Breast epithelium (tissue), 4 donors: ENCODE results near the gene RASA3. TPM values are rescaled to one million over a fixed set of nuclear protein-coding genes. Genes with fewer than 3 reads are reported as not detected.

ENCODE experiments used
- DNase-seq, 2 donors: peaks; one replicate each; pipeline ENCODE4 v3.0.0-alpha.2; 2019; ENCODE audit warnings: low spot score in 2 of 2
- H3K27ac ChIP-seq, 2 donors: fragments of 200-600 bp; sonication (generic) in 1 of 2; one replicate each; pipeline ENCODE4 v1.5.1; 2016 to 2019; ENCODE audit warnings: mild to moderate bottlenecking in 1 of 2
- H3K27me3 ChIP-seq, 2 donors: fragments of 200-600 bp; sonication (generic) in 1 of 2; one replicate each; pipeline versions ENCODE4 v1.5.1 to v1.6.0; 2017 to 2019; ENCODE audit warnings: control low read depth in 1 of 2, mild to moderate bottlenecking in 1 of 2
- H3K36me3 ChIP-seq: fragments of 200-600 bp; one replicate; pipeline ENCODE4 v1.5.1; 2019
- H3K4me1 ChIP-seq, 2 donors: fragments of 200-600 bp; sonication (generic); one replicate each; pipeline ENCODE4 v1.5.1; 2016 to 2019; ENCODE audit warnings: control low read depth in 1 of 2
- H3K4me3 ChIP-seq, 3 donors: fragments of 200-600 bp; sonication (generic); 1 replicate in 2 of 3; 2 replicates in 1 of 3; pipeline ENCODE4 v1.5.1; 2016 to 2019; ENCODE audit warnings: mild to moderate bottlenecking in 3 of 3, moderate library complexity in 2 of 3
- H3K9me3 ChIP-seq, 2 donors: fragments of 200-600 bp; sonication (generic) in 1 of 2; one replicate each; pipeline ENCODE4 v1.5.1; 2016 to 2019; ENCODE audit warnings: control low read depth in 1 of 2
- POLR2A ChIP-seq: fragments of 450-650 bp; IDR thresholded peaks from one replicate; pipeline ENCODE4 v1.6.1; 2016; ENCODE audit warnings: antibody characterized with exemption, mild to moderate bottlenecking, moderate library complexity
- POLR2AphosphoS5 ChIP-seq, 3 donors: sonication (generic); formaldehyde crosslinking; IDR thresholded peaks; one replicate each; pipeline ENCODE4 v1.6.1; 2017; ENCODE audit warnings: antibody characterized with exemption in 3 of 3
- intact Hi-C: fragments of 100-400 bp; cut with DNase I; formaldehyde crosslinking; loops from one replicate; pipeline ENCODE4 v1.15.1; 2023; ENCODE audit warnings: low total_unique reads
- total RNA-seq, 3 donors: library from RNA; depleted of rRNA; stranded (reverse); fragments of >200 nt; gene quantifications; one replicate each; pipeline ENCODE4 v1.1.0, GENCODE V29; 2016
- TF ChIP-seq, protein P1 (sequence below), 3 donors: fragments of 450-650 bp; IDR thresholded peaks; one replicate each; pipeline ENCODE4 v1.5.1; 2016 to 2017; ENCODE audit warnings: antibody characterized with exemption in 3 of 3, mild to moderate bottlenecking in 3 of 3, moderate library complexity in 3 of 3

The RASA3 gene
- total RNA-seq, 3 donors from 2014 or later, result 14.2 to 54.9 (median 31.5) TPM

DNA sequence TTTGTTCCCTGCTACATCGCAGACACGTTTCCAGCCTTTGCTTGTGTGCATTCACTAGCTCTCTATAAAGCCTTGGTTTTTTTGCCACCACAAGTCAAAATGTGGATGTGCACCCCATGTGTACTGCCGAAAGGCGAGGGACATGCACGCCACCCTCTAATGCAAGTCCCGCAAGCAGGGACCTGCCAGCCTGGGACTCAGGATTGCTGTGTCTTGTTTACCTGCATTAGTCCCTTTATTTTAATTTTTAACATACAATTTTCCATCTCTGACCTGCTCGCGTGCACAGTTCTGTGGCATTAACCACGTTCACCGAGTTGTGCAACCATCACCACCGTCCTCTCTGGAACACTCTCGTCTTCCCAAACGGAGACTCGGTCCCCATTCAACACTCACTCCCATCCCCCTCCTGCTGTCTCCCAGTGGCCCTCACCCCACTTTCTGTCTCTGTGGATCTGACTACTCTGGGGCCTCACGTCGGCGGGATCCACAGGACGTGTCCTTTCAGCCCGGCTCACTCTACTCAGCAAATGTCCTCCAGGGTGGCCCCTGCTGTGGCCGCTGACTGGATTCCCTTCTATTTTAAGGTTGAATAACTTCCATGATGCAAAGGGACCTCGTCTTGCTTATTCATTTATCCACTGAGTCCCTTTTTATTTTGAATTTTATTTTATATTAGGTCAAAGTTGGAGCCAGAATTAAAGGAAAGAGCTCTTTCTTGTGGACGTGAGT is 58.4 kb downstream of the RASA3 start:
- DNase-seq, result peak in 1 of 2 donors; percentile 43
- intact Hi-C loops, result no loop called here
- no peak overlapping the region for H3K27ac ChIP-seq
- H3K27me3 ChIP-seq, result no peaks in the 10 kb centered on the region
- no peak overlapping the region for H3K4me3 ChIP-seq
- TF ChIP-seq, protein P1, sequence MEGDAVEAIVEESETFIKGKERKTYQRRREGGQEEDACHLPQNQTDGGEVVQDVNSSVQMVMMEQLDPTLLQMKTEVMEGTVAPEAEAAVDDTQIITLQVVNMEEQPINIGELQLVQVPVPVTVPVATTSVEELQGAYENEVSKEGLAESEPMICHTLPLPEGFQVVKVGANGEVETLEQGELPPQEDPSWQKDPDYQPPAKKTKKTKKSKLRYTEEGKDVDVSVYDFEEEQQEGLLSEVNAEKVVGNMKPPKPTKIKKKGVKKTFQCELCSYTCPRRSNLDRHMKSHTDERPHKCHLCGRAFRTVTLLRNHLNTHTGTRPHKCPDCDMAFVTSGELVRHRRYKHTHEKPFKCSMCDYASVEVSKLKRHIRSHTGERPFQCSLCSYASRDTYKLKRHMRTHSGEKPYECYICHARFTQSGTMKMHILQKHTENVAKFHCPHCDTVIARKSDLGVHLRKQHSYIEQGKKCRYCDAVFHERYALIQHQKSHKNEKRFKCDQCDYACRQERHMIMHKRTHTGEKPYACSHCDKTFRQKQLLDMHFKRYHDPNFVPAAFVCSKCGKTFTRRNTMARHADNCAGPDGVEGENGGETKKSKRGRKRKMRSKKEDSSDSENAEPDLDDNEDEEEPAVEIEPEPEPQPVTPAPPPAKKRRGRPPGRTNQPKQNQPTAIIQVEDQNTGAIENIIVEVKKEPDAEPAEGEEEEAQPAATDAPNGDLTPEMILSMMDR (IDR thresholded peaks at IDR 0.05), result no peak
- TF ChIP-seq POLR2AphosphoS5 (IDR thresholded peaks at IDR 0.05), result no peak
- H3K36me3 ChIP-seq, result no peaks in the 10 kb centered on the region
- no peaks in the 10 kb centered on the region for H3K9me3 ChIP-seq
- peaks cover 6 to 7% of the 10 kb centered on the region in 2 donors for H3K4me1 ChIP-seq

DNA sequence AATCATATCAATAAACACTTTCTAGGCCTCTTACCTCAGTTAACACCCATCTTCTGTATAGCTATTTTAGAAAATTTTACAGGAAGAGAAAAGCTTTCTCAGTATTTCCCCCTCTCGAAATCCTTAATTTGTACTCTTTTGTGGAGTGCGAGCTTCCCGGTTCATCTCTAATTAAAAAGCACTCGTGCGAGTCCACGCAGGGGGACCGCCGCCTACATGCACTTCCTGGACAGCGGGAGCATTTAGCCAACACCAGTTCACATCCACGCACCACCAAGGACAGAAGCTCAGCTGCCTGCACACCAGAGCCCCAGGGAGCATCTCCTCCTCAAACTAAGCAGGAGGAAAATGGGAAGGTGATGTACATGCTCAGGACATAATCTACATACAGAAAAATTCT is 60.0 kb downstream of the RASA3 start:
- no peaks in the 10 kb centered on the region for H3K27me3 ChIP-seq

DNA sequence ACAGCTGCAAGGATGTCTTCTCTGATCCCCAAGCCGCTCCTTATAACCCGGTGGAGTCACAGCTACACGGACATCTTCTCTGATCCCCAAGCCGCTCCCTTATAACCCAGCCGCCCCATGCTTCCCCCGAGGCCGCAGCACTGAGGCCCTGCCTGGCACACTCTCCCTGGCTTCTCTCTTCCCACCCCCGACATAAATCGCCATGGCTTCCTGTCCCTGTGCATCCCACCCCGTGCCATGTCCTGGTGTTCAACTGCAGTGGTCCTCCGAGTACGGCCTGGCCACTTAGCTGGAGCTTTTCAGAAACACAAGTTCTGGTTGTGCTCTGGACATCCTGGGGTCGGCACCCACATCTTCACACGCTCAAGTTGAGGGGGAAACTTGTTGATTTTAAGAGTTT is 60.4 kb downstream of the RASA3 start:
- Histone ChIP-seq H3K4me3 (no peak overlapping the region), H3K27me3 (no peaks in the 10 kb centered on the region), H3K4me1 (peaks cover 0 to 4% of the 10 kb centered on the region in 2 donors), H3K9me3 (no peaks in the 10 kb centered on the region), H3K36me3 (no peaks in the 10 kb centered on the region), H3K27ac (peak overlapping the region in 1 of 2 donors; percentile 38)
- peak in 1 of 2 donors; percentile 33 for DNase-seq
- intact Hi-C loops, result no loop called here
- TF ChIP-seq, protein P1 (IDR thresholded peaks at IDR 0.05), result no peak
- TF ChIP-seq POLR2A (no peak), POLR2AphosphoS5 (IDR thresholded peaks at IDR 0.05) (no peak)

More for the DNA sequence above, 60.0 kb downstream of the RASA3 start:
- intact Hi-C loops, result no loop called here
- peaks cover 0 to 4% of the 10 kb centered on the region in 2 donors for H3K4me1 ChIP-seq
- no peak overlapping the region for H3K4me3 ChIP-seq
- H3K9me3 ChIP-seq, result no peaks in the 10 kb centered on the region
- peak in 1 of 2 donors; percentile 38 for DNase-seq
- H3K27ac ChIP-seq, result no peak overlapping the region
- TF ChIP-seq POLR2AphosphoS5 (IDR thresholded peaks at IDR 0.05) (no peak), POLR2A (no peak)
- TF ChIP-seq, protein P1 (IDR thresholded peaks at IDR 0.05), result no peak
- no peaks in the 10 kb centered on the region for H3K36me3 ChIP-seq

GRCh38 chr13:114071410-114071809 is 61.0 kb downstream of the RASA3 start:
- no peaks in the 10 kb centered on the region for H3K9me3 ChIP-seq
- intact Hi-C loops, result no loop called here
- H3K4me1 ChIP-seq, result peaks cover 5 to 6% of the 10 kb centered on the region in 2 donors
- no peaks in the 10 kb centered on the region for H3K36me3 ChIP-seq
- TF ChIP-seq POLR2A (no peak), POLR2AphosphoS5 (IDR thresholded peaks at IDR 0.05) (no peak)
- TF ChIP-seq, protein P1 (IDR thresholded peaks at IDR 0.05), result no peak
- DNase-seq, result peak in 1 of 2 donors; percentile 34
- no peaks in the 10 kb centered on the region for H3K27me3 ChIP-seq
- H3K27ac ChIP-seq, result no peak overlapping the region
- H3K4me3 ChIP-seq, result no peak overlapping the region

GRCh38 chr13:114070098-114070799 is 62.2 kb downstream of the RASA3 start:
- no peak for TF ChIP-seq POLR2A
- TF ChIP-seq, protein P1 (IDR thresholded peaks at IDR 0.05), result no peak
- TF ChIP-seq POLR2AphosphoS5 (IDR thresholded peaks at IDR 0.05), result no peak
- peak in 1 of 2 donors; percentile 45 for DNase-seq
- intact Hi-C loops, result loop anchor here (1.0 kb wide), 1 partner anchor 27 kb away; no protein-coding TSS in a partner anchor
- Histone ChIP-seq H3K27ac (no peak overlapping the region), H3K36me3 (no peaks in the 10 kb centered on the region), H3K4me1 (peaks cover 11 to 16% of the 10 kb centered on the region in 2 donors), H3K9me3 (no peaks in the 10 kb centered on the region), H3K27me3 (no peaks in the 10 kb centered on the region), H3K4me3 (no peak overlapping the region)
